Type B pancreatic cell (in vitro differentiated cells): ENCODE data around the gene LCP1. TPM values are rescaled to one million over a fixed set of nuclear protein-coding genes. Genes with fewer than 3 reads are reported as not detected.

Experiments
- DNase-seq: peaks from one replicate; pipeline ENCODE4 v3.0.0; 2021; ENCODE audit warnings: mixed read lengths; ENCODE audit not compliant: unreplicated experiment; ENCODE audit errors: extremely low spot score
- H3K27ac Mint-ChIP-seq: 2 replicates; pipeline ENCODE4 v1.8.0; 2021; ENCODE audit warnings: mild to moderate bottlenecking, mixed read lengths
- H3K27me3 Mint-ChIP-seq: 2 replicates; pipeline ENCODE4 v1.8.0; 2021; ENCODE audit warnings: mixed read lengths
- H3K36me3 Mint-ChIP-seq: 2 replicates; pipeline ENCODE4 v1.8.0; 2021; ENCODE audit warnings: mixed read lengths
- H3K4me1 Mint-ChIP-seq: one replicate; pipeline ENCODE4 v1.8.0; 2021; ENCODE audit warnings: mixed read lengths; ENCODE audit not compliant: unreplicated experiment
- H3K4me3 Mint-ChIP-seq: 2 replicates; pipeline ENCODE4 v1.8.0; 2021; ENCODE audit warnings: mild to moderate bottlenecking, mixed read lengths
- H3K9me3 Mint-ChIP-seq: 2 replicates; pipeline ENCODE4 v1.8.0; 2021; ENCODE audit warnings: mixed read lengths
- total RNA-seq: library from RNA; stranded (reverse); gene quantifications from 2 replicates; pipeline ENCODE4 v1.2.1, GENCODE V29; 2021; ENCODE audit warnings: low replicate concordance
- TF ChIP-seq, protein P1 (sequence below): fragments of 200-600 bp; sonication (generic); conservative IDR thresholded peaks from 2 replicates; pipeline ENCODE4 v1.5.0; 2021; ENCODE audit warnings: antibody characterized with exemption, mild to moderate bottlenecking

LCP1 gene
- total RNA-seq, 1 donor from 2014 or later: 43.3 TPM

DNA sequence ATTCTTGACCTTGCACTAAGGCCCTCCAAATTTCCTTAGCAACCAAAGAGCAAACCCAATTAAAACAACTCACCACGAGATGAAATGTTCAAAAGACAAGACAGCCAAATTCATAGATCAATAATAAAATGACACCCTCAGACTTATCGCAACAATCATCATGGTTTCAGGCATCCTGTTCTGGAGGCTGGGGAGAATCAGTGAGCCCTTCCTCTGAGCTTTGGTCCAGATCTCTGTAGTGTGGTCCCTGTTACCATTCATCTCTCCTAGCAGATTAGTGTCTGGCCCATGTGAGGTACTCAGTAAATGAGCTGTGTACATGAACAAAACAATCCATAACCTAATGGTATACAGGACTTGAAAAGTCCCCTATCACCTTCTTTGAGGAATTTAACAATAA lies 12.2 kb downstream of the LCP1 start:
- TF ChIP-seq, protein P1, sequence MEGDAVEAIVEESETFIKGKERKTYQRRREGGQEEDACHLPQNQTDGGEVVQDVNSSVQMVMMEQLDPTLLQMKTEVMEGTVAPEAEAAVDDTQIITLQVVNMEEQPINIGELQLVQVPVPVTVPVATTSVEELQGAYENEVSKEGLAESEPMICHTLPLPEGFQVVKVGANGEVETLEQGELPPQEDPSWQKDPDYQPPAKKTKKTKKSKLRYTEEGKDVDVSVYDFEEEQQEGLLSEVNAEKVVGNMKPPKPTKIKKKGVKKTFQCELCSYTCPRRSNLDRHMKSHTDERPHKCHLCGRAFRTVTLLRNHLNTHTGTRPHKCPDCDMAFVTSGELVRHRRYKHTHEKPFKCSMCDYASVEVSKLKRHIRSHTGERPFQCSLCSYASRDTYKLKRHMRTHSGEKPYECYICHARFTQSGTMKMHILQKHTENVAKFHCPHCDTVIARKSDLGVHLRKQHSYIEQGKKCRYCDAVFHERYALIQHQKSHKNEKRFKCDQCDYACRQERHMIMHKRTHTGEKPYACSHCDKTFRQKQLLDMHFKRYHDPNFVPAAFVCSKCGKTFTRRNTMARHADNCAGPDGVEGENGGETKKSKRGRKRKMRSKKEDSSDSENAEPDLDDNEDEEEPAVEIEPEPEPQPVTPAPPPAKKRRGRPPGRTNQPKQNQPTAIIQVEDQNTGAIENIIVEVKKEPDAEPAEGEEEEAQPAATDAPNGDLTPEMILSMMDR: no peak
- peak overlapping the region; percentile 15 for H3K4me3 Mint-ChIP-seq
- no peaks in the 10 kb centered on the region for H3K9me3 Mint-ChIP-seq
- no peak for DNase-seq
- peak overlapping the region; percentile 98 for H3K27ac Mint-ChIP-seq
- H3K36me3 Mint-ChIP-seq: peaks cover 3% of the 10 kb centered on the region
- peaks cover 24% of the 10 kb centered on the region for H3K4me1 Mint-ChIP-seq
- no peaks in the 10 kb centered on the region for H3K27me3 Mint-ChIP-seq

DNA sequence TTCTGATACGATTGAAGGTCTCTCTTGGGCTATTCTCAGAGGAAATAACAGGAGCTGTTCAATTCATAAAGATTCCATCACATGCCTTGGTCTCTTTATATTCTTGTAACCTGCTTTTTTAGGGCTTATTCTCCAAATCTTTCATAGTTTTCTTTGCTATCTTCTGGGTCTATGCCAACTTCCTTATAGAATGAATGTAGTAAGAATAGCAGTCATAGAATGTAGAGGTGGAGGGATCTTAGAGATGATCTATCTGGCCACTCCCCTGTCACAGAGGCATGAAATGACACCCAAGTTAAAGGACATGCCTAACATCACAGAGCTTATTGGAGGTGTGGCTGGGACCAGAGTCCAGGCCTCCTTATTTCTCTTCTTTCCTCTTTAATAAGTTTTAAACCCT lies 13.2 kb downstream of the LCP1 start:
- Mint-ChIP-seq H3K27ac (peak overlapping the region; percentile 98), H3K9me3 (no peaks in the 10 kb centered on the region), H3K36me3 (peaks cover 3% of the 10 kb centered on the region), H3K4me3 (peak overlapping the region; percentile 73), H3K27me3 (no peaks in the 10 kb centered on the region), H3K4me1 (peaks cover 24% of the 10 kb centered on the region)
- no peak for DNase-seq
- TF ChIP-seq, protein P1: no peak

DNA sequence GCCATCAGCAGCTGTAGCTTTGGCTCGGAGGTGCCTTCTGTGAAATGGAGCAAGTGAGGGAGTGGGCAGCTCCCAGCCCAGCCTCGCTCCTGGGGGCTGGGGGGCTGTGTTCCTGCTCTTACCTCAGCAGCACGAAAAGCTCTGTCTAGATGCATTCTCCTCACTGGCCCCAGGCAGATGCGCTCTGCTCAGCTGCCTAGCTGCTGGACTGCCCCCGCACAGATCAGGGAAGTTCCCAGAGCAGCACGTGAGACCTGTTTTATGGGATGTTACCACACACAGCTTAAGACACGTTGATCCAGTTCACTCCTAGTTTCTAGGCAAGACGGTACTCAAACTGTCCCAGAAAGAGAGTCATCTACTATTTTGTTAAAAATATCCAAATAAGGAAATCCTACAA lies 13.6 kb downstream of the LCP1 start:
- Mint-ChIP-seq H3K4me1 (peaks cover 24% of the 10 kb centered on the region), H3K36me3 (peaks cover 3% of the 10 kb centered on the region), H3K27ac (peak overlapping the region; percentile 98), H3K9me3 (no peaks in the 10 kb centered on the region), H3K27me3 (no peaks in the 10 kb centered on the region), H3K4me3 (peak overlapping the region; percentile 73)
- TF ChIP-seq, protein P1: no peak
- no peak for DNase-seq

DNA sequence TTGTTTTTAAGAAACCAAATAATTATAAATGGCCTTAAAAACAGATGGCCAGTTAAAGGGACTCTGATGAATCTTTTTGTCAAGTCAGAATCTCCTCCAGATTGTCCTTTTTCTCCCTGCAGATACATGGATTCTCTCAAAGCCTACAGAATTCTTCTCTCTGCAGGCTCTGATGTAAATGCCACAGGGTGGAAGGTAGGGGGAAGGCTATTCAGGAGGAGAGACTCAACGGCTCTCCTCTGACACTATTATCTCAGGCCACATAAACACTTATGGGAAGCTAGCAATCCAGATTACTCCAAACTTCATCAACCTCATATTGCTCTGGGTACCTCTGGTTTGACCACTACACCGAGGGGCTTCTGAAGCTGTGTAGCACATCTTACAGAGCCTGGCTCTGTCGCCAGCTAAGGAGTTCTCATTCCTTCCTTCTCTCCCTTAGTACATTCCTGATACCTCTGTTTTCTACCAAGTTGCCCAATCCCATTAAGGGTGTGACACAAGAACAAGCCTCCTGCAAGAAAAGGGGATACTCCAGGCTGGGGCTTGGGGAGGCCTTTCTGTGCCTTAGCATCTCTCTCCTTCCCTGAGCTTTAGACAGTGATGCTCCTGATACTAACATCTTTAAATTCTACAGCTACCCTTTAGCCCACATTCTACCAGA lies 14.9 kb downstream of the LCP1 start:
- H3K9me3 Mint-ChIP-seq: no peaks in the 10 kb centered on the region
- H3K4me3 Mint-ChIP-seq: peak overlapping the region; percentile 9
- DNase-seq: no peak
- peaks cover 24% of the 10 kb centered on the region for H3K4me1 Mint-ChIP-seq
- TF ChIP-seq, protein P1: no peak
- H3K27me3 Mint-ChIP-seq: no peaks in the 10 kb centered on the region
- H3K27ac Mint-ChIP-seq: peak overlapping the region; percentile 98
- peaks cover 3% of the 10 kb centered on the region for H3K36me3 Mint-ChIP-seq

DNA sequence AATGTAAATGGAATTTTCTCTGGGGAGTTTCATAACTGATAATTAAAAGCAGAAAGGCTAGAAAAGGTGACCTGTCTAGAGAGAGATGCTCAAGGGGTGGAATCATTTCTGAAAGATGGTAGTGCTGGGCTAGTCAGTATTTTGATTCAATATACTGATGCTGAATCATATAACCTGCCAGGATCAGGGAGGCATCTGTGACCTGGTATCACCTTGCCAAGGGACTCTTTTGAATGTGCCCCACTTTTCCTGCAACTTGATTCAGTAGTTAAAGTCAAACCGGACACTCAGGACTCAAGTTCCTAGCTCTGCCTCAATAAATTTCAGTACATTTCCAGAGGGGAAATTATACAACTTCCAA lies 15.8 kb downstream of the LCP1 start:
- TF ChIP-seq, protein P1: no peak
- H3K4me3 Mint-ChIP-seq: no peak overlapping the region
- peaks cover 24% of the 10 kb centered on the region for H3K4me1 Mint-ChIP-seq
- no peaks in the 10 kb centered on the region for H3K9me3 Mint-ChIP-seq
- H3K36me3 Mint-ChIP-seq: peaks cover under 1% of the 10 kb centered on the region
- H3K27ac Mint-ChIP-seq: no peak overlapping the region
- no peak for DNase-seq
- no peaks in the 10 kb centered on the region for H3K27me3 Mint-ChIP-seq
